SK-N-DZ (cell line): ENCODE measurements around the gene CTIF.
"Not testable (repeated sequence)": the region's sequence is repeated elsewhere in the genome, so short reads cannot be mapped to it uniquely, and the experiment has no call there.

Experiments used
- DNase-seq: peaks from one replicate; pipeline ENCODE4 v3.0.0-alpha.2; 2015; ENCODE audit warnings: low spot score

The CTIF gene

DNA sequence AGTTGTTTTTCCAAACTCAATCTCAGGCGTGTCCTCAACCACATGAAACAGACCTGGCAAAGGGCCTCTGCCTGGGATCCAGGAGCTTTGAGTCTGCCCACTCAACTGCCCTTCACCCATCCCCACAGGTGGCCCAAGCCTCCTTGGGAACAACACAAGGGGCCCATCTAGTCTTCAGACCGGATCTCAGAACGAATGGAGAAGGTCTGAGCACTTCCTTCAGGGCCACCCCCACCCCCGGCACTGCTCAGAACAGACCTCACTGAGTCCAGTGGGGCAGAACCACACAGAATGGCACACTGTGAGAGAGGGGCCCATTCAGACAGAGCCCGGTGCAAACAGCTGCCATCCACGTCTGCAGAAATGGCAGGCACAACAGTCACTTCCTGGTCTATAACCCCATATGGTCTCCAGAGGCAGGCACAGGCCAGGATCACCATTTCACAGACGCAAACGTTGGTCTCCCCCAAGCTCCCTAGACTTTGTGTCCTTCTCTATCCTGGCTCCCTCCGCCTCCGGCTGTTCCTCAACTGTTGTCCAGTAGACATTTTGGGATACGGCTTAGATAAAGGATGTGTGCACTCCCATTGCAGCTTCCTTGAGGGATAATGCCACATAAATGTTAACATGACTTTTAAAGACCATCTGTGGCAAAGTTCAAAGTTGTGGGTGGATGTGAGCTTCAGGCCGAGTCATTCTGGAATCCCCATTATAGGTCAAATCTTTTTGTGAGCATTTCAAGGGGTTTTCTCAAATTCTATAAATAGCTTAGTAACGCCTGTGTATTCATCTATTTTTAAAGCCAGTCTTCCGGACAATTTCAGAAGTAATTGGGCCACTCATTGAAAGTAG lies 262.3 kb downstream of the CTIF start:
- no peak for DNase-seq

DNA sequence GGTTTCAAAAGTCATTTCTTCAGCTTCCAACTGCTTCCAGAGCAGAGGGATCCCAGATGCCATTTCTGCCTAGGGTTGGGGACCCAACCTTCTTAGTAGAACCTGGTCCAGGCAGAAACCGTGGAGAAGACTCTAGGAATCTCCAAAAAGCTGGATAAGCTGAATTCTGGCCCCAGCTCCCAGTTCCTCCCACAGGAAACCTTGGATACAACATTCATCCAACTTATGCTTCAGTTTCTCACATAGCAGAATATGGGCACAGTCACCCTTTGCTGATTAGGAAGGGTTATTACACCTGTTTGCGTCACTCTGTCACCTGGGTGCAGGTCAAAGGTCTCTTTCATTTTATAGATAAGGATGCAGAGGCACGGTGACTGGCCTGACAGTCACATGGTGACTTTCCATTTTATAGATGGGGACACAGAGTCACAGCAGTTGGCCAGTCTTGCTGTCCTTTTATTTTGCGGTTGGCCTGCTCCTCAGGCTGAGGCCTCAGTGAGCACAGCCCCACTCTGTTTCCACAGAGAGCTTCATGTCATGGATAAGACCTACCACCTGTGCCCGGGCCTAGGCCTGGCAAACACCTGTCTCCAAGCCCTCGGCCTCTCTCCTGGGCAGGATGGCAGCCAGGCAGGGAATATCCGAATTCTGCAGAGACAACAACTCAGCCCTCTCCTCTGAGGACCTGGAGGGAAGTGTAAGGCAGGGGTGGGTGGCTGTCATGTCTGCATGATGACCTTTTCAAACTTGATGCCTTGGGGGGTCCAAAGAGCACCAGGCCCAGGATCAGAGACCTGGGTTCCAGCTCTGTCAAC lies 263.1 kb downstream of the CTIF start:
- no peak for DNase-seq

DNA sequence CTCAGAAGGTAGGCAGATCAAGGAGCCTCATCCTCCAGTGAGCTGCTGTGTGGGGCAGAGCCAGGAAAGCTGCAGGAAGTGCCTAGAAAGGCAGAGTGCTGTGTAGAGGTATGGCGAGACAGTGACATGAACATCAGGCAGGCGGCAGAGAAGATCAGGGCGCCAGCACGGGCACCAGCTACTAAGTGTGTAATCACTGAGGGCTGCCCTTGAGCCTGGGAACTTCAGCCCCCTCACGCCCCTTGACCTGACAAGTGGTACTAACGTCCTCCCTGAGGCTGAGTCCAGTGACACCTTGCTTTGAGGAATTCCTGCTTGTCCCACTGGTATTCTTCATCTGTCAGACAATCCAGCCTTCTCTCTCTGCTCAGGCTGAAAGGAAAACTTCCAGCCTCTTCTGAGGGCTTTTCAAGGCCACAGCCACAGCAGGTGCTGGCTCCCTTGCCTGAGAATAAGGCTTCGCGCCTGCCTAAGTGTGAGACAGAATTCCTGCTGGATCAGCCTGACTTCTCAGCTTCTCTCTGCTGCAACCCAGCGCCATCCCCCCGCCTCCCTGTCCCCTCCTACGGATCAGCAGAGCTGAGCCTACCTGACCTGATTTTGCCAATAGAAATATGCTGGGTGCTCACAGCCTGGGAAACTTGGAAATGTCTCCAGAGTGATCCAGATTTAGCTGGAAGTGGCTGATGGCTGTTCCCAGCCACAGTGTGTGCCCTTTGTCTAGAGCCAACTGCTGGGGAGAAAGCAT lies 263.9 kb downstream of the CTIF start:
- no peak for DNase-seq

GRCh38 chr18:48803518-48803917 lies 264.7 kb downstream of the CTIF start:
- DNase-seq: no peak

DNA sequence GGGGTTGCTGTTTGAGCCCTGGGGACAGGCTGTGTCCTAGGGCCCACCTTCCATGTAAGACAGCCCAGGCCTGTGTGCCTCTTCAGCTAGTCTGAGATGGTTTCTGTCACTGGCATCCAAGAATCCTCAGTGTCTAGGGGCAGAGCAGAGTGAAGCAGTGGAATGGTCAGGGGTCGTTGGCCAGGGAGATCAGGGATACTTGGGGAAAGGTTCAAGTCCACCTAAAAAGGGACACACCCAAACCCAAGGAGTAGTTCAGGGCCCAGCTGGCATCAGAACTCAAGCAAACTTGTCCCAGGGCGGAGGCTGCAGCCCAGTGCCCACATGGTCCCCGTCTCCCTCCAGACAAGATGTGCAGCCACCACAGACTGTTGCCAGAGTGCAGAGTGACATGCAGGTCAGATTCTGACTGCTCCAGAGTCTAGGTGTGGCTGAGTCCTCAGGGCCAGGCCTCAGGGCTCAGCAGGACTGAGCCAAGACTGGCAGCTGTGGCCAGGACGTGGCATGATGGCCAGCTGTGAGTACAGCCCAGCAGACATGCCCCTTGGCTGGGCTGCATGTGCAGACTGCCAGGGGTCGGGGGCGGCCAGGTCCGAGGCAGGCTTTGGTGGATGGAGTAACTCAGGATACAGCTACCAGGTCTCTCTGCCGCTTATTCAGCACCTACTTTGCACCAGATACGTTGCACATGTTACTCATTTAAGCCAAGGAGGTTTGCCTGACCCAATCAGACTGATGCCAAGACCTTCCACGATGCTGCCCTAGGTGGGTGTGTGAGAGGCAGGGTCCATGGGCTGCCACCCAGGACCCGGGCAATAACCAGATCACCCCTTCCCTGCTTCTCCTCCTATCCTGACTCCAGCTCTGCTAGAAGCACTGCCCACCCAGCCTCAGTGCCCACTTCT lies 265.4 kb downstream of the CTIF start:
- no peak for DNase-seq

DNA sequence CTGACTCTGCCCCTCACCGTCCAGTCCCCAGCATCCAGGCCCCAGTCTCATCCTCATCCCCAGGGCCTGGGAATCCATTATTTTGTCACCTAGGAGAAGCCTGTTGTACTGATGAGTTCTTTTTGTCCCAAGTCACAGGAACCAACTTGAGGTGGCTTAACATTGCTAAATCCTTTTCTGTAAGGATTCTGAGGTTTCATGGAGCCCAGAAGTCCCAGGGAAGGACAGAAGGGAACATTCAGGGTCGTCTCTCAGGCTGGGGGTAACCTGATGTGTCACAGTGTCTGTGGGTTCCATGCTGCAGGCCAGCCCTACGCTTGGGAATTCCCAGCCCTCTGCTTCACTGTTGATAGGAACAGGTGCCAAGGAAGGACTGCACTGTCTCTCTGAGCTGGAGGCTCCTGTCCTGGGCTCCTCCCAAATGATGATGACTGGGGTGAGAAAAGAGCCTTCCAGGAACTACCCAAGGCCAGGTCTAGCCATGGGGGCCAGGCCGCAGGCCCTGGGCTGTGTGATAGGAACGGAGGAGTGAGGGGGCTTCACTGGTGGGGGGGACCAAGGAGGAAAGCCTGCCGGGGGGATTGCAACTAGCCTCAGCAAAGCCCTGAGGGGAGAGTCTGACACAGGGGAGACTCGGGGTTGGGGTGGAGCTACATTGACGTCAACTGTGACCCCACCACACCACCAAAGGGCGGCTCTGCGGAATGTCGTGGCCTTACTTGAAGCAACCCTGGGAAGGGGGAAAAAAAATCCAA lies 266.2 kb downstream of the CTIF start:
- no peak for DNase-seq

GRCh38 chr18:48805826-48806535 lies 267.1 kb downstream of the CTIF start:
- no peak for DNase-seq

DNA sequence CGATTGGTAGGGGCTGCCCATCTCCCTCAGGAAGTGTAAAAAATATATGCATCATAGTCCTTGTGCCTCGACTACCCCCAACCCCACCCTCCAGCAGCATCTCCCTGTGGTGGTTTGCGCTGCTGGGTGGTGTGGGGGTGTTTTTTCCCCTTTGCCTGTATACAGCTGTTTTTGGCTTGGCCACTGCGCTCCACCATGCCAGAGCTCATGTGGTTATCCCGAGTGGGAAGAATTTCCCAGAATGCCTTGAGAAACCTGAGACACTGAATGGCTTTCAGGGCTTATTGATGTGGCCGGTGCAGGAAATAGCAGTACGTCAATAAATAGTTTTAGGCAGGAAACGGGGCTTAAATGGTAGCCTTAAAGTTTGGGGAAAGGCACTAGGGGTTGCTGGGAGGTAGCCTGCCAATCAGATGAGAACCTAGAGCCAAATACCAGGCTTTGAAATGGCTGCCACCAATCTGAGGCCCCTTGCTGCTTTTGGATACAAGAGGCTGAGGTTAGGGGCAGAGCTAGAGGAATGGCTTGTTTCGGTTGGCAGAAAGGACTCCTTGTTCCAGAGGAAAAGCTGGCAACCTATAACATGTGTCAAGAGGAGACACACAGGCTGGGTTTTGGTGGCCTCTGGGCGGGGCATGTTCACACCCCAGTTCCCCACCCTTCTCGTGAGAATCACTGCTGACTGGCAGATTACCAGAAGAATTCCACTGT lies 267.9 kb downstream of the CTIF start:
- no peak for DNase-seq

DNA sequence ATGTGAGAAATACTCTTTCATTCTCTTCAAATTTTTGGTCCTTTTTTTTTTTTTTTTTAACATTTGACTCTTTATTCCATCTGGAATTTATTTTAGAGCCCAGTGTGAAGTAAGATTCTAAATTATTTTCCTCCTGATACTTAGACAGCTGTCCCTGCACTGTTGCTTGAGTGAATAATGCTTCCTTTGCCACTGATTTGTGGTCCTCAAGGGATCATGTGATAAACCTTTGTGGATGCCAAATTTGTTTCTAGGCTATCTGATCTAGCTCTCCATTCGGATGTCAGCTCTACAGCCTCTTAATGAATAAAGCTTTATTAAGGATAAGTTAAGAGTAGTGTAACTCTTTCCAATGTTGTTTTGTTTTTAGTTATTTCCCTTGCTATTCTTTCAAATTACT lies 269.6 kb downstream of the CTIF start:
- no peak for DNase-seq

- DNase-seq: no peak
Observed at GRCh38 chr18:48809365-48809764, 270.5 kb downstream of the CTIF start.

DNA sequence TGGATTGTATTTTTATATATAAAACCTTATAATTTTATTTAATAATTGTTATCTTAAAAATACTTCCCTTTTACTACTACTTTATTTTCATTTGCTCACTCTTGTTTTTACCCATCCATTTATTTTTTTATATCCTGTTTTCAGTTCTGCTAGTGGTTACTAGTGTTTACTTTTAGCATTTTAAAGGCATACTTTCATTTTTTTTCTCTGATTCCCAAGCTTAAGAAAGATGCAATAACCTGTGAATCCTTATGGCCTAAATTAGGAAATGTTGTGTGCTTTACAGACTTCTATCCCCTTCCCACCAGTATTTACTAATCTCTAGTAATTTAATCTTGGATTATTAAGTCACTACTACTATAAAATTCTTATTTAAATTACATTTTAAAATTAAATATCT lies 272.0 kb downstream of the CTIF start:
- no peak for DNase-seq

DNA sequence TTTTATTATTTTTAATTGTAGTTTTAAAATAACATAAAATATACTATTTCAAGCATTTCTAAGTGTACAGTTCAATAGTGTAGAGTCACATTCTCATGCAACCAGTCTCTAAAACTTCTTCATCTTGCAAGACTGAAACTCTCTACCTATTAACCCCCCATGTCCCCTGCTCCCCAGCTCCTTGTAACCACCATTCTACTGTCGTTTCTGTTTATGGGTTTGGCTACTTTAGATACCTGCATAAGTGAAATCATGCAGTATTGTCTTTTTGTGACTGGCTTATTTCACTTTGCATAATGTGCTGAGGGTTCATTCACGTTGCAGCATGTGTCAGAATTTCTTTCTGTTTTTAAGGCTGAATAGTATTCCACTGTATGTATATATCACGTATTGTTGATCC lies 272.6 kb downstream of the CTIF start:
- no peak for DNase-seq

DNA sequence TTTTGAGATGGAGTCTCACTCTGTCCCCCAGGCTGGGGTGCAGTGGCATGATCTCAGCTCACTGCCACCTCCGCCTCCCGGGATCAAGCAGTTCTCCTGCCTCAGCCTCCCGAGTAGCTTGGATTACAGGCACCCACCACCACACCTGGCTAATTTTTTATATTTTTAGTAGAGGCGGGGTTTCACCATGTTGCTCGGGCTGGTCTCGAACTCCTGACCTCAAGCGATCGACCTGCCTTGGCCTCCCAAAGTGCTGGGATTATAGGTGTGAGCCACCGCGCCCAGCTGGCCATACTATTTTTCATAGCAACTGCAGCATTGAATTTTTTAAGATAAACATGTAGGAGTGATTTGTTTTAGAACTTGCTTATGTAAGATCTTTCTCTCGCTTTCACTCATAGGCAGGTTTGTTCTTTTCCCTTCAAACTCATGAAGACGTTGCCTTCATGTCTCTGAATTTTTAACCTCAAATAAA lies 273.2 kb downstream of the CTIF start:
- not testable (repeated sequence) for DNase-seq

DNA sequence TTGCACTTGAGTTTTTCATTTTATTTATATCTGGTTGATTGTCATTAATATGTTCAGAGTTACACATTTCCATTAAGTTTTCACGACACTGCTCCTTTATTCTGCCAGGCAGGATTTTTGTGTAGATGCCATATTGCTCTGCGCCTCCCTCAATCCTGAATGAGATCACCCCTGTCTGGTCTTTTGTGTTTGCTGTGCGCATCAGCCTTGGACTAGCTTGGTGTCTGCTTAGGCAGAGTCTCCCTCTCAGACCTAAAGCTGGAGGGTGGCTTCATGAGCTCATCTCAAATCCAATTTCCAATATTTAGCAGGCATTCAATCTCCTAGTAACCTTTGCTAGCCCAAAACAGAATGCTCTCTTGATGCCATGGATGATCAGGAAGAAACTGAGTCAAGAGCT lies 274.5 kb downstream of the CTIF start:
- DNase-seq: no peak

DNA sequence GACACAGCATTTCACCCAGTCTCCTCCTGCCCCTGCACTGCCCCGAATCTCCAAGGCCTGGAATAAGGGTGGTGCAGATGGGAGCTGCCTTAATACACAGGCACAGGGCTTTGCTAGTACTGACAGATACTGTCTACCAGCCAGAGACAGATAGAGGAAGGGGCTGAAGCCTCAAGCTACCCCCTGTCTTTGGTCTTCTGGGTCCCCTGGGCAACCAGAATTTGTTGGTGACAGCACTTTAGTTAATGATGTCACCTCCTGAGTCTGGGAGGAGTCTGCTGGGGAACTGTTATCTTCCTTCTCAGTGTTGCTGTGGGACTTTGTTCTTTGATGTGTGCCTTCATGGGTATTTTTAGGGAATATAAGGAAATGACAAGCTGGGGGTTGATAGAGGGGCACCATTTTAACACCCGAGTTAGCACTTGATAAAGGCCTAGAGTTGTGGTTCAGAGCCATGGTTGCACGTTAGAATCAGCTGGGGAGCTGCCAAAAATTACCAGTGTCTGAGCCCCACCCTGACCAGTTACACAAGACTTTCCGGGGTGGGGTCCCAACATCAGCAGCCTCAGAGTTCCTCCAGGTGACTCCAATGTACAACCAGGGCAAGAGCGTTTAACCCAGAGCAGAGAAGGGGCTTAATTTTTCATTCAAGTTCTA lies 275.1 kb downstream of the CTIF start:
- no peak for DNase-seq

DNA sequence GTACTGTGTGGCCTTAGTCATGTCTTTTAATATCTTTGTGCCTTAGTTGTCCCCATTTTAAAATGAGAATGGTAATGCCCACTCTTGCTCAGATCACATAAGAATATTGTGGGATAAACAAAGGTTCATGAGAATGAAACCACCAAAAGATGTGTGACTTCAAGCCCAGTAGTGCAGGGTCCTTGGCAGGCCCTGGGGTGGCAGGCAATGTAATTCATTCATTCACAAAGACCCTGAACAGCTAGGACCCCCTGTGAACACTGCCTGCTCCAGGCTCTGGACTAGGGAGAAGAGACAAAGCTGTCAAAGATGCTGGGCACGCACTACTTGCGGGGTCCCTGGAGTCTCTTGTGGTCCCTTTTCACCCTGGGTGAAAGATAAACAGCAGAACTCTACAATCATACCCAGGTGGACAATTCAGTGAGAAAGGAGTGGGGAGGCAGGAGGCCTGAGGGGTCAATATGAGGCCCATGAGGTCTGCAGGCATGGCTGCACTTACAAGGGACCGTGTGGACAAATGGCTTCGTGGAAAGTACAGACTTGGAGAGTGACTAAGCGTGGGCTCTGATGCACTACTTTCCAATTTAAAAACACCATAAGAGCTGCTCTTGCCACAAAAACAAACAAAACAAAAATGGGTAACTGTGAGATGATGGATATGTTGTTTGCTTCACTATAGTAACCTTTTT lies 275.8 kb downstream of the CTIF start:
- no peak for DNase-seq

DNA sequence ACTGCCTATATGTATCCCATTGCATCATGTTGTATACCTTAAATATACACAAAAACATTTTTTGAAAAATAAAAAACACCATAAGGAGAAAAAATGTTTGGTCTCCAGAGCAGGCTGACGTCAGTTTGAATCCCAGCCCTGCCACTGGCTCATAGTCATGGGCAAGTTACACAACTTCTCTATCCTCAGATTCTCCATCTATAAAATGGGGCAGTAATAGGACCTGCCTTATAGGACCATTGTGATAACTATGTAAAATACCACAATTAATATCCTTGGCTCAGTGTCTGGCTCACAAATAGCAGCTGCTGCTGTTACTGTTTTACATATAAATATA lies 276.3 kb downstream of the CTIF start:
- DNase-seq: no peak
